Measurements from ENCODE around the gene CAVIN2.

DNA sequence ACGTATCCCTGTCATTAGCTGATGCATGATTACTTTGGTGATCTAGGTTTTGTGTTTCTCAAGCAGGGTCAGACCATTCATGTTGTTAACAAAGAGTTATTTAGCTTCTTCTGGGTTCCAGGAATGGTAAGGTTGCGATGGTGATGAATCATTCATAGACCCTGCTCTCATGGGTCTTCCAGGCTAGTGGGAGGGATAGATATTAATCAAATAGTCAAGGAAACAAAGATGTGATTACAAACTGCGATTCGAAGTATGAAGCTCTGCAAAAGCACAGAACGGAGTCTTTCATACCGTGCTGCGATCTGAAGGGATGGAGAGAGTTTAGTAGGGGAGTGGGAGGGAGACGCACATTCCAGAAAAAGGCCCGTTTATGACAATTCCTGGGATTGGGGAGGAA, 42.1 kb downstream of the CAVIN2 start:
- TF ChIP-seq, protein P1, sequence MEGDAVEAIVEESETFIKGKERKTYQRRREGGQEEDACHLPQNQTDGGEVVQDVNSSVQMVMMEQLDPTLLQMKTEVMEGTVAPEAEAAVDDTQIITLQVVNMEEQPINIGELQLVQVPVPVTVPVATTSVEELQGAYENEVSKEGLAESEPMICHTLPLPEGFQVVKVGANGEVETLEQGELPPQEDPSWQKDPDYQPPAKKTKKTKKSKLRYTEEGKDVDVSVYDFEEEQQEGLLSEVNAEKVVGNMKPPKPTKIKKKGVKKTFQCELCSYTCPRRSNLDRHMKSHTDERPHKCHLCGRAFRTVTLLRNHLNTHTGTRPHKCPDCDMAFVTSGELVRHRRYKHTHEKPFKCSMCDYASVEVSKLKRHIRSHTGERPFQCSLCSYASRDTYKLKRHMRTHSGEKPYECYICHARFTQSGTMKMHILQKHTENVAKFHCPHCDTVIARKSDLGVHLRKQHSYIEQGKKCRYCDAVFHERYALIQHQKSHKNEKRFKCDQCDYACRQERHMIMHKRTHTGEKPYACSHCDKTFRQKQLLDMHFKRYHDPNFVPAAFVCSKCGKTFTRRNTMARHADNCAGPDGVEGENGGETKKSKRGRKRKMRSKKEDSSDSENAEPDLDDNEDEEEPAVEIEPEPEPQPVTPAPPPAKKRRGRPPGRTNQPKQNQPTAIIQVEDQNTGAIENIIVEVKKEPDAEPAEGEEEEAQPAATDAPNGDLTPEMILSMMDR (IDR thresholded peaks at IDR 0.05): no peak
- TF ChIP-seq POLR2A (IDR thresholded peaks at IDR 0.05) (no peak), POLR2AphosphoS5 (IDR thresholded peaks at IDR 0.05) (no peak)
